Stimulated activated CD4-positive, alpha-beta T cell treated with anti-CD3 and anti-CD28 coated beads, Interleukin-2, amount 100 ng/mL, for 48 hours (primary cell): ENCODE data around the gene SKIC8.

Source experiments
- DNase-seq, 2 donors: peaks; one replicate each; pipeline ENCODE4 v3.0.0-alpha.2; 2020

SKIC8 gene

GRCh38 chr15:78299101-78299930, at the start of gene SKIC8:
Gene SKIC8 (minus strand): TSS chr15:78299609. CDS start chr15:78295686, 3,923 bp downstream.
- peak; percentile 87 to 89 for DNase-seq

- no peak for DNase-seq
These were observed 48.5 kb upstream of the SKIC8 start for GRCh38 chr15:78347586-78348543.

- DNase-seq, result no peak
These were observed 46.2 kb upstream of the SKIC8 start for GRCh38 chr15:78345396-78346125.

DNA sequence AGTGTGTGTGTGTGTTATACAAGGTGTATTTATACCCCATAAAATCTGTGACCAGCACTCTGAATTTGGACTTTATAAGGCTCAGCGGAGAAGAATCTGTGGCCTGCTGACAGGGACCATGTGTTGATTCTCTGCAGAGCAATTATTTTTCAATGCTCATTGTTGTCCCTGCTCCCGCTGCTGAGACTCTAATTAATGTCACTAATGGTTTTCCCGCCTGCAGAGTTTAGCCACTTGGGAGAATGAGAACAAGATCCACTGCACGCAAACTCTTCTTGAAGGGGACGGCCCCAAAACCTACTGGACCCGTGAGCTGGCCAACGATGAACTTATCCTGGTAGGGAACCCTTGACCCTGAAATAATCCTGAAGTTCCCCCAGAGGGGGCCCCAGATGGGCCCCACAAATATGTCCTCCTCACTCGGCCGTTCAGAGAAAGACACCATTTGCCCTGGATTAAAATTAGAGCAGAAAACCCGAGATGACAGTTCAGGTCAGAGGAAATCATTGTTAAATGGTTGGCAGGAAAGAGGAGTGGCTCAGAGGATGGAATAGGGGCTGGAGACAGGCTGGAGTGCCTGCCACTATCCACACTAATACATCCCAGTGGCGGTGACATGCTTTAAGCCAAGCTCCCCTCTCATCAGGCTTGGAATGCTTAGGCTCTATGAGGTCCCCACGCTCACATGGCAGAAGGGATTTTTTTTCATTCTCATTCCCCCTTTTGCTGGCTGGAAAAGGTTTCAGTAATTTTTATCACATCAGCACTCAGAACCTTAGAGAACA, 44.1 kb upstream of the SKIC8 start:
- DNase-seq, result no peak

DNA sequence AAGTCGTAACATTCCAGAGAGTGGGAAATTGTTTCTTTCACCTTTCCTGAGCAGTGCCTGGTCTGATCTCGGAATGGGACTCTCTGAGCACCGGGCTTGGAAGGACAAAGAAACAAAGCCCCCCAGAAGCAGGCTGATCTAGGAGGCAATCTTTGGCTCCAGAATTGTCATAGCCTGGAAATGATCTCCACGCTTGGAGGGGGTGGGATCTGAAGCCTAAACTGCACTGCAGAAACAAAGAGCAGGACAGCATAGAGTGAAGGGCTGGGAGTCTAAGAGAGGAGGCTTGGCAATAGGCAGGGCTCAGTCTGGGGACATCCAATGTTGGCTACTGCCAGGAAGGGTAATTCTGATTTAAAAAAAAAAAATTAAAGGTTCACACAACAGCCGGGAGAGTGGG, 42.6 kb upstream of the SKIC8 start:
- no peak for DNase-seq

DNA sequence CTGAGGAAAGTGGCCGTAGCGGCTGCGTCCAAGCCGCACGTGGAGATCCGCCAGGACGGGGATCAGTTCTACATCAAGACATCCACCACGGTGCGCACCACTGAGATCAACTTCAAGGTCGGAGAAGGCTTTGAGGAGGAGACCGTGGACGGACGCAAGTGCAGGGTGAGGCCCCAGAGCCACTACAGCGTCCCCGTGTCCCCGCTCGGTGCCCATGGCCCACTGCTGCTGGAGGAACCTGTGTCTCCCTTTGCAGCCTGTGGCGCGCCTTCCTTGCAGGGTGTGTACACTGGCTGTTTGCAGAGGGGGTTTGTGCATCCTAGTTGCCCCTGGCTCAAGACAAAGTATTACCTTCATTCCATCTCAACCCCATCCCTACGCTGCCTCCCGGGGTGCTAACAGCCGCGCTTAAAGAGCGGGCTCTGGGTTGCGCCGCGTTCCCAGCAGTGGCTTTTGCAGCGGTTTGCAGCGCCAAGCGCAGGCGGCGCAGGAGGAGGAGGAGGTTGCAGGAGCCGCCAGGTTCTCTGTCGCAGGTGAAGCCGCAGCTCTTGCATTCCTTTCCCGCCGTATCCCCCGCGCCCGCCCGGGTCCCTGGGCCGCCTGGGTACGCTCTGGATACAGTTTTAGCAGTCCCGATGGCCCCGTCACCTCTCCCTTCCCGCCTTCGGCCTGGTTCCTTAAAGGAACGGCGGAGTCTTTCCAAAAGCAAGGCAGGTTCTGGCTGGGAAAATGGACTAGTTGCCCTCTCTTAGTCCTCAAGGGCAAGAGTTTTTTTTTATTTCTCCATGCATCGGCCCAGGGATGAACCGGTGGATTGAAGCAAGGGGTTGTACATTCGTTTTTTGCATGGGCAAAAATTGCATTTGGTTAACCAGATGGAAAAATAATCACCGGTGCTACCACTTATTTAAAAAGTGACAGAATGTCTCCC, 41.9 kb upstream of the SKIC8 start:
- no peak for DNase-seq

GRCh38 chr15:78340231-78341056, 41.0 kb upstream of the SKIC8 start, which contains the start of gene CRABP1:
Gene CRABP1 (plus strand): TSS chr15:78340353. CDS start chr15:78340429, 76 bp downstream.
- no peak for DNase-seq

GRCh38 chr15:78339559-78339958, 40.1 kb upstream of the SKIC8 start:
- no peak for DNase-seq

GRCh38 chr15:78338781-78339180, 39.4 kb upstream of the SKIC8 start:
- no peak for DNase-seq

GRCh38 chr15:78335985-78336384, 36.6 kb upstream of the SKIC8 start:
- DNase-seq, result no peak

- DNase-seq, result no peak
These were observed 35.4 kb upstream of the SKIC8 start for GRCh38 chr15:78334845-78335244.

DNA sequence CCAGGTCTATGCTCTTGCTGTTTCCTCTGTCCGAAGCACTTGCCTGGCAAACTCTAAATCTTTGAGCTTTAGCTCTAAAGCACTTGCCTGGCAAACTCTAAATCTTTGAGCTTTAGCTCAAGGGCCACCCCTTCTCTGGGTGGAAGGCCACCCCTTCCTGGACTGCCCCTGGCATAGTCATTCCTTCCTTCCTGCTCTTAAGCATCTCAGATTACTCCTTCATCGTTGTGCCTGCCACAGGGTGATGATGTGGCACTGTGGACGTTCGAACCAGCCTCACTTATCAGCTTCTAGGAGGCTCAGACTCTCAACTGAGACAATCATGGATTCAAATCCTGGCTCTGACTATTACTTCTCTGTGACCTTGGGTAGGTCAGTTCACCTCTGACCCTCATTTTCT, 30.2 kb upstream of the SKIC8 start:
- no peak for DNase-seq

DNA sequence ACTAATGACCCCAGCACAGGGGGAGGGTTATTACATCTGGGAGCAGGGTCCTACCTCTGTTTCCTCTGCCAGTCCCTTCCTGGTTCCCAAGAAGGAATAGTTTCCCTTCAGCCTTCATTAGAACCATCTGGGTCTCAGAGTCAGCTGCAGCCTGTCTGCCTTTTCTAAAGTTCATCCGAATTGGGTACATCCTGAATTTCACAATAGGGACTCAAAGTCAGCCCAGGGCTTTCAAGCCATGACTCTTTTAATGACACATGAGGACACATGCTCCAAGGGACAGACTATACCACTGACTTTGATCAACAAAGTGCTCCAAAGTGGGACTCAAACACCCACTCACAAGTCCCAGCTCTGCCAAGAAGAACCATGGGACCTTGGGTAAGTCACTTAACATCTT, 28.1 kb upstream of the SKIC8 start:
- no peak for DNase-seq

GRCh38 chr15:78325092-78325843, 25.9 kb upstream of the SKIC8 start:
- DNase-seq, result no peak

- DNase-seq, result no peak
These were observed 24.7 kb upstream of the SKIC8 start for GRCh38 chr15:78324144-78324543.

DNA sequence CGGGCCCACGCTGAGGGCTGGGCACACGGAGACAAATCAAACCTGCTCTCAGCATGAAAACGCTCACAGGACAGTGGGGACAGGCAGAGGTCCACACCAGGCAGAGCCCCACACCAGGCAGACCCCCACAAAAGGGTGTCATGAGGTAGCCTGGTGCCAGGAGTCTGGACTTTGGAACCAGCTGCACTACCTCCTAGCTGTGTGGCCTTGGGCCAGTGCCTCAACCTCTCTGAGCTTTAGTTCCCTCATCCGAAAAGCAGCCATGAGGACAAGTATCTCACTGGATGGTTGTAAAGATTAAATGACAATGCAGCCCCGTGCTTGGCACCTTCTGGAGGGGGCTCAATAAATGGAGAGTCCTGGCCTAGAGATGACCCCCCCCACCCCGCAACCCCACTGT, 24.3 kb upstream of the SKIC8 start:
- DNase-seq, result no peak

DNA sequence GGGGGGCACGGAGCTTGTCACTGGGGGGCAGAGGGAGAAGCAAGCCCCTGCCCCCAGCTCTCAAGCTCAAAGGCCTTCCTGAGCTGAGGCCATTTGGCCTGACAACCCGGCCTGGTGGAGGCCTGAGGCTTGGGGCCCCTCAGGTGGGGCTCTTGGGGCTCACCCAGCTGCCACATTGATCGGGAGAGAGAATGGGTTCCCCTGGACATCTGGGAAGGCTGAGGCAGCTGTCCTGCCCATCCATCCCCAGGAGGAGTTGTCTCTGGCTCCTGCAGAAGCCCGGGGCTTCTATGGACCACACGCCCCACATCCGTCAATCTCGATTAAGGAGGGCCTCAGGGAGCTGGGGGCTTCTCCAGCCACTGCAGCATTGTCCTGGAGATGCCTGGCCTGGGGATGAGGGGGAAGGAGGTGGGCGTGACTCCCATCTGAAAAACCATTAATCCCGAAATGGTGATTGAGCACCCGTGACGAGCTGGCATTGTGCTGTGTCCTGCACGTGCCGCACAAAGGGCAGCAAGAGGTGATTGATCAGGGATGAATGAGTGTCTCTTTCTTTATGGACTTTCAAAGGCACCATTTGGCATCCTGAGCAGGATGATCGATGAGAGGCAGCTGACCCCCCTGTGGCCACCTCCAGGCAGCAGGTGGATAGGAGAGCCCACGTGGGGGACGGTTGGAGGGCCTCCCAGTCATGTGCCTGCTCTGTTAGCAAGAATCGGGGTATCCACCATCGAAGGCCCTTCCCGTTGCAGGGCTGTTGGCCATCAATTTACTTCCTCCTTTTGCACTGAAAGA, 23.5 kb upstream of the SKIC8 start:
- DNase-seq, result no peak

DNA sequence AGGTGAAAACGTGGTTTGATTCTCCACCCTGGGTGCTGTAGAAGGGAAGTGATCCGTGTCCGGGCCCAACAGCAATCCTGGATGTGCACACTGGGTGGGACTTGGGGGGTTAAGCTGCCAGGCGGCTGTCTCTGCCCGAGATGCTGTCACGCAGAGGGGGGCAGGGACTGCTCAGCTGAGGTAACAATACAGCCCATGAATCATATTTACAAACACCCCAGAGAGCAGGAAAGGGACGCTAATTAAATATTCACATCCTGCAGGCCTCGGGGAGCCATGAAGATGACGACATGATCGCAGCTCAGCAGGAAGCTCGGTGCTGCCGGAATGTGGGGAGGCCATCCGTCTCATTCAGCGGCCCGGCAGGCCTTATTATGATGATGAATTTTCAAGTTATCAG, 22.8 kb upstream of the SKIC8 start:
- no peak for DNase-seq
